Stimulated activated CD4-positive, alpha-beta T cell treated with anti-CD3 and anti-CD28 coated beads, Interleukin-4, amount 100 ng/mL, for 24 hours (primary cell): ENCODE data around the gene ADSS2.
"Not testable (repeated sequence)": the region's sequence is repeated elsewhere in the genome, so short reads cannot be mapped to it uniquely, and the experiment has no call there.

Source experiments
- DNase-seq: peaks from one replicate; pipeline ENCODE4 v3.0.0-alpha.2; 2020

The ADSS2 gene

DNA sequence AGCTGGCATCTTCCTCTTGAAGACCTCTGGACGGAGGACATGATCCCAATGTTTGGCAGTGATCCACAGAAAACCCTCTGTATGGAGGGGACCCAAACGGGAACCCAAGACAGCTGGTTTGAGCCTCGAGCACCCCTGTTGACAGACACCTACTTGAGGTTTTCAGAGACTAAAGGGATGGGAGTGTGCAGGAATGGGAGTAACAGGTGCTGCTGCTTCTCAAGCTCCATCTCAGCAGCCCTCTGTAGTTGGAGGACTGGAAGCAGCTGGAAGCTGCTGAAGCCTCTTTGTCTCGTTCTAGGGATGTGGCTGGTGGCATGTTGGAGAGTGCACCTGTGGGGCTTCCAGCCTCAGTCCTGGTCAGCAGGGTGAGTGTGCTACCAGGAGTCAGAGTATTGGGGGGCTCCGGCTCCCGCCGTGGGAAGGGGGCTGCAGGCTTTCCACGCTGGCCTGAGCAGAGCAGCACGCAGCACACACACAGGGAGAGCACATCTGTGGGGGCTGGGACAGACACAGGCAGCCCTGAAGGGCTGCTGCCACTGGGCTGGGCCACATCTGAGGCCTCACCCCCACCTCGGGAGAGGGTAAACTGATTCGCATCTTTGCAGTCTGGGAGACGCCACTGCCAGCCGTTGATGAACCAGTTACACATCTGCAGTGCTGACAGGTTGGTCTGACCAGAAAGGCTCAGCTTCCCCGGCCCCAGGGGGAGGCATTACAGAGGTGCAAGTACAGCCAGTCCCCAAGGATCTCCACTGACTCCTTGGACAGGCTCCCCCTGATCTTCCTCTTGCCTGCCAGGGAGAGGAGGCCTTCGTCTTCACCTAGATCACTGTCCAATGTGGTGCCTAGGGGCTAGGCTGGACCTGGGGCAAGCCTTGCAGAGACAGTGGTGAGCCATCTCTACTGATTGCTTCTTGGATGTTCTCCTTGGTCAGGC is 56.6 kb downstream of the ADSS2 start:
- no peak for DNase-seq

DNA sequence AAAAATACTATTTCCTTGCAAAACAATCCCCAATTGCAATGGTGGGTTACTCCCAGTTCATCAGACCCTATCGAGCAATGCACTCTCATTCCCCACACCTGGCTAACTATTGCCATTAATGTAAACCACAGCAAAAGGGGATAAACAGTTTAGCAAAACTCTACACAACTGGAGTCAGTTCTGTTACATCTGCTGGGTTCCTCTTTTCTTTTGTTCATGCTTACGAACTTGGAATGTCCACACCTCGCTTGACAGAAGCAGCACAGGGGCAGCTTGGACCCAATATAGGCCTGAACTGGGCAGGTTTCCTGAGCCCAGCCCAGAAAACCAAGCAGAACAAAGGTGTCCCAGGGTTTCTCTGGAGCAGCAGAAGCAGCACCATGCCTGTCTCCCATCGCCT is 57.4 kb downstream of the ADSS2 start:
- no peak for DNase-seq

DNA sequence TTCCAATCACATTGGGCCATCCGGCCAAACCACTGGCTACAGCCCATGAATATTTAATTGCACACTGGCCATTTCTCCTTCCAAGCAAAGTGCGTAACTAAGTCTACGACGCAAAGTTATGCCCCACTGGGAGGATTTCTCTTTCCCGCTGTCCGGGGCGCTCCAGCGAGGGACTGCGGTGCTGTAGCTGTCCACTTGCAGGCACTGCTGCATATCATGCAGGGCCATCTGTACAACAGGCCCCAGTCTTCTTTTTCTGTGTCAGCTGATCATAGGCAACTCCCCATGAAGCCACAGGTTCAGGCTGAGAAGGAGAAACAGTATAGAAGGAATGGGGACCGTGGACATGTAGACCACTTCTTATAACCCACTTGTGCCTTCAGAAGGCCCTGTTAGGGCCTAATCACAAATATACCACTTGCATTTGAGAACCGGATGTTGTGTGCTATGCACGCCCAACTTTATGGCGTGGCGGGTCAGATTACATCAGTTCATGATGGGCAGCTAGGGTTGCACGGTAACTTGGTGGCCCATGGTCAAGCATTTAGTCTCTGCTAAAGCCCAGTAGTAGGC is 58.0 kb downstream of the ADSS2 start:
- no peak for DNase-seq

DNA sequence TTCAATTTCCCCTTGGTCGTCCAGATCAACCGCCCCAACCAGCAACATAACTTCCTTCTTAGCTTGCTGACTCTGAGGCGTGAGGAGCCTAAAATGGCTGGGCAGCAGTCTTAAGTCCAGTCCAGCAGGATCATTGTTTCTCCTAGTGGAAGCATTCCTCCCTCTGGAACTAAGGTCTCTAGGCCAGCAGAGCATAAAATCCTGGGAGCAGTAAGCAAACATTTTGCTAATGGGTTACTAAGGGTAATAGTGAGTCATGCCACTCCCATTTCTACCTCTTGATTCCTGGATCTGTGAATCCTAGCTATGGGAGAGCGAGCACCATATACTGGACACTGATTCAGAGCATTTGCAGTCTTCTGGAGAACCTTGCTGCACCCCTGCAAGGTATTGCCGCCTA is 59.9 kb downstream of the ADSS2 start:
- DNase-seq = no peak

DNA sequence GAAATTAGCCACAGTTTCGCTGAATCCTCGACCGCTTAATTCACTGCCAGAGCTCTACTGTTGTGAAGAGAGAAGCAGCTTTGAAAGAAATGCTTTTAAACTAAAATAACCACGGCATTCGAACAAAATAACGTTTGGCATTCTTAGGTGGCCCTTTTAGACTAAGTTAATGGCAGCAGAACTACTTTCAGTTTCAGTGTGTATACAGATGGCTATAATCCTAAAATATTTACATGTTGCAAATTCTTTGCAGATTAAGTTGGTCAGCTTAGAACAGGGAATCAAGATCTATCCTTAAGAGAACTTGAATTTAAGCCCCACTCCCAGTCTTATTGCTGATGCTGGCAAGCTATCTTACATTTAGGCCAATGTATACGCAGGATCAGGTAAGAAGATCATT is 62.7 kb downstream of the ADSS2 start:
- no peak for DNase-seq

DNA sequence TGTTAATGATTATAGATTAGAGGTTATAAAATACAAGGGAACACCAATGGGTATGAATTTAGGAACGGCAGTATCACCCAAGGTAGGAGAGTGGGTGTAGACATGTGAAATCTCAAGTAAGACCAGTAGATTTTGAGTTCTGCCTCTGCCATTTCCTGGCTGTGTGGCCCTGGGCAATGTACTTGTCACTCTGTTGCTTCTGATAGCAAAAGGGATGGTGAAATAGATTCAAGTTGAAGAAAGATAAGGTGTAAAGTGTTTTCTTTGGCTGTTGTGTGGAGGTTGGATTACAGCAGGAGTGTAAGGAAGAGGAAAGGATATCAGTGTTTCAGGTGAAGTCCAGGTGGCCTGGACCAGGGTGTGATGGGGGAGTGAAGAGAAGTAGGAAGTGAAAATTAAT is 64.3 kb downstream of the ADSS2 start:
- no peak for DNase-seq

DNA sequence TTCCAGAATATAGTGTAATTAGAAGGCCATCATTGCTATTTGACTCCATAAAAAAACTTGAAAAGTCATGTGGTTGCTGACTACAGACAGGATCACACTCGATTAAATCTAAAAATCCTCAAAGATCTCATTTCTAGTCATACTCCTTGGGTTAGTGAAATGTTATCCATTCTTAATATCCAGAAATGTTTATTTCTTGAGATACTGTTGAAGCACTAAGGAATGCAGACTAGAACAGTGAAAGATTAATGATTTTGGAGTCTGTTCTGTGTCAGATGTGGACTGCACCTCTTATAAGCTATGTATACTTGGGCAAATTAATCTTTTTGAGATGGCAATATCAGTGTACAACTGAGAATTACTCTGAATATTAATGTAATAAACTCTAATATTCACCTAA is 65.1 kb downstream of the ADSS2 start:
- no peak for DNase-seq

DNA sequence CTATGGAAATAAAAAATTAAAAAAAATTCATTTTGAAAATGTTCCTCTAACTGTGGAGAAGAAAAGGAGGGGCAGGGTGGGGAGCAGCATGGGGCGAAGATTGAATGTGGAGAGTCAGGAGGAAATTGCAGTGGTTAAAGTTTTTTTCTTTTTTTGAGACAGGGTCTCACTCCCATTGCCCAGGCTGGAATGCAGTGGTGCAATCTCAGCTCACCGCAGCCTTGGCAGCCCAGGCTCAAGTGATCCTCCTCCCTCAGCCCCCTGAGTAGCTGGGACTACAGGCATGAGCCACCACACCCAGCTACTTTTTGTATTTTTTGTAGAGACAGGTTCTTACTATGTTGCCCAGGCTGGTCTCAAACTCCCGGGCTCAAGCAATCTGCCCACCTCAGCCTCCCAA is 67.6 kb downstream of the ADSS2 start:
- DNase-seq = no peak

DNA sequence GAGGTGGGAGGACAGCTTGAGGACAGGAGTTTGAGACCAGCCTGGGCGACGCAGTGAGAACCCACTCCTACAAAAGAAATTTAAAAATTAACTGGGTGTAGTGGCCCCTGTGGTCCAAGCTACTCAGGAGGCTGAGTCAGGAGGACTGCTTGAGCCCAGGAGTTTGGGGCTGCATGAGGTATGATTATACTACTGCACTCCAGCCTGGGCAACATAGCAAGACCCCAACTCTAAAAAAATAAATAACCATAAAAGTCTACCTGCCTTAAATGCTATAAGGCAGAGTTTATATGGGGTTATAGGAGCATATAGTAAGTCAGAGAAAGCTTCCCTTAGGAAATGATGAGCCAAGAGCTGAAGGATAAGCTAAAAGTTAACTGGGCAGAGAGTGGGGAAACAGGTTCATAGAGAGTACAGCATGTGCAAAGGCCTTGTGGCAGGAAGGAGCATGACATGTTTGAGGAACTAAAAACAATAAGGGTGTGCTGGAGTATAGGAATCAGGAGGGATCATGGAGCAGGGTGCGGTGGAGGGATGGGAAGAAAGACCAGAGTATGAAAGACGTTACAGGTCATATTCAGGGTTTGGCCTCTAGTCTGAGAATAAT is 68.3 kb downstream of the ADSS2 start:
- no peak for DNase-seq

DNA sequence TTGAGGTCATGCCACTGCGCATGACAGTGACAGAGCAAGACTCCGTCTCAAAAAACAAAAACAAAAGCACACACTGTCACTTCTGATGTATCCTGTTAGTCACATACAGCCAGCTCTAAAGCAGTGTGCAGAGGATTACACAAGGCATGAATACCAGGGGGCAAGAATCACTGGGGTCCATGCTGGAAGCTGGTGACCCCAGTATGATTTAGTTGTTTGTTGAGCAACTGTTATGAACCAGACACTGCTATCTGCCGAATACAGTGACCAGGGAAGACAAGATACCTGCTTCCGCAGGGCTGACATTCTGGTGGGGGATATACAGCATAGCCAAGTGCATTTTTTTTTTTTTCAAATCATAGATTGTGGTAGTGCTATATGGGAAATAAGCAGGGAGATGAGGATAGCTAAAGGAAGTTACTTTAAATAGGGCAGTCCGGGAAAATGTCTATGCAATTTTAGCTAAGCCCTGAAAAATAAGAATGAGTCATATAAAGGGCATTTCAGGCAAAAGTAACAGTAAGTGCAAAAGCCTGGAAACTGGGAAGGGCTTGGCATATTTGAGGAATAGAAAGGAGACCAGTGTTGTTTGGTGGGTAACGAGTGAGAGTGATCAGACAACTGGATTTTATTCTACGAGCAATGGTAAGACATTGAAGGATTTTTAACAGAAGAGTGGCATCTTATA is 69.7 kb downstream of the ADSS2 start:
- DNase-seq = no peak

DNA sequence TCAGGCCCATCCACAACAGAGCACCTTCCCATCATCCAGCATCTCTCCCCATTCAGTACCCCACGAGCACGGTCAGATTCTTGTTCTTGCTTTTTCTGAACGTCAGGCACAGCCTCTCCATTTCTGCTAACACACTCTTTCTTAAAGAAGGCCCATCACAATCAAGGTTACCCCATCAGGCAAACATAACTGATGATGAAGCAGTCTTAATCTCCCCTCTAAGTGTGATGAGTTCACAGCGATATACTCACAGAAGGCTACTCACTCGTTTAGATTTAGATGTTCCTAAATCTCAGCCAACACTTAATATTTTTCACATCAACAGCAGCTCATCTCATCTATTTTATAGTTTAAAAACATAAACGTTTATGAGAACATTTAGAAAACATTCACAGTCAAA is 75.6 kb downstream of the ADSS2 start:
- DNase-seq = no peak

DNA sequence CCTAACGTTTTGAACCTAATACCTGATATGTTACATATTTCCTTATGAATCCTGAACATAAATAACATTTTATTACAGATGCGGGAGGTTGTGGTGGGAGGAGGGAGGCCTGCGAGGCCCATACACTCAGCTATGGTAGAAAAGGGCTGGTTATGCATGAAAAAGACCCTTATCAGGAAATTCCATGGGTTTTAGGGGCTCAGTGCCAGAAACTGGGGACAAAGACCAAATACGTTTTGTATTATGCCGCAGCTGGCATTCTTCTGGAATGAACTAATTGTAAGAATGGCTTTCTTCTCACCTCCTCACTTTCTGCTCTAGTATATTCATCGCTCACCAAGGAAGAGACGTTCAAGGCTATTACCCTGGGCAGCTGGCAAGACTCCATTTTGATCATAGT is 76.7 kb downstream of the ADSS2 start:
- no peak for DNase-seq

DNA sequence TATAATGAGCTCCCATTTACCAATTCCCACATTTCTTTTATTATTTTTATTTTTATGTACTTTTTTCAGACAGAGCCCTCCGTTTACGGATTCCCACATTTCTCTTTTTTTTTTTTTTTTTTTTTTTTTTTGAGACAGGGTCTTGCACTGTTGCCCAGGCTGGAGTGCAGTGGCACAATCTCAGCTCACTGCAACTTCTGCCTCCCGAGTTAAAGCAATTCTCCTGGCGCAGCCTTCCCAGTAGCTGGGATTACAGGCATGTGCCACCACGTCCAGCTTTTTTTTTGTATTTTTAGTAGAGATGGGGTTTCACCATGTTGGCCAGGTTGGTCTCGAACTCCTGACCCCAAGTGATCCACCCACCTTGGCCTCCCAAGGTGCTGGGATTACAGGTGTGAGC is 77.2 kb downstream of the ADSS2 start:
- not testable (repeated sequence) for DNase-seq

DNA sequence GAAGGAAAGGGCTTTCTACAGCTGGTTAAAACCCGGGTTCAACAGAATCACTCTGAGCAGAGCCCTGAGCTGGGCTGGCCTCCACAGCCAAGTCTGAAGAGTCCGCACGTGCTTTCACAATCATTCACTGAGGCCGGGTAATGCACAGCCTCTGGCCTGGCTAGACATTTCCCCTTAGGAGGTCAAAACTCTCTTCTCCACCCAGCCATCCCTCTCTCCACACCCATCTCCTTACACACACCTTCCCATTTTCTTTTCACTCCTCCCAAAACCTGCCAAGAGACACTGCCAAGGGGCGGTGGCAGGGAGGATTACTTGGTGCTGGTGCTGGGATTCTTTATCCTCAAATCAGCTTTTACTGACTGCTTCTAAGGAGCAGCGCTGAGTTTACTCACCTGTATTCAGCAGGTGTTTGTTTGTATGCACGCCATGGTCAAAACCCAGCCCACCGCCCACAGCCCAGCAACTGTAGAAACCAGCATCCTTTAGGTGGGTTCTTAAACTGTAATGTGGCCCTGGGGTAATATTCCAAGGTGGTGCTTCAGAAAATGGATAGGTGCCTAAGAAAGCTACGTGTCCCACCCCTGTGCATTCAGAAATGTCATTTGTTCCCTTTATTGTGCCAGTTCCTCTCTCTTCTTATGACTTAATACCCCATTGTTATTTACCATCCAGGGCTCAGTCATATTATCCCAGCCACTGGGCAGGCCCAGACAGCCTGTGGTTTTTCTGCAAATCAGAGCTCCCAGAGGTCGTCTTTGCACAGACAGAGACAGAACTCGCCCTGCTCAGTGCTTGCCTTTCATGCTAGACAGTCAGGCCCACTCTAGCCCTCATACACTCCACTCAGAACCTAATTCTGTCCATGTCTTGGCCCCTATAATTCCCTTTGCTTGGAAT is 80.2 kb downstream of the ADSS2 start:
- DNase-seq = no peak

DNA sequence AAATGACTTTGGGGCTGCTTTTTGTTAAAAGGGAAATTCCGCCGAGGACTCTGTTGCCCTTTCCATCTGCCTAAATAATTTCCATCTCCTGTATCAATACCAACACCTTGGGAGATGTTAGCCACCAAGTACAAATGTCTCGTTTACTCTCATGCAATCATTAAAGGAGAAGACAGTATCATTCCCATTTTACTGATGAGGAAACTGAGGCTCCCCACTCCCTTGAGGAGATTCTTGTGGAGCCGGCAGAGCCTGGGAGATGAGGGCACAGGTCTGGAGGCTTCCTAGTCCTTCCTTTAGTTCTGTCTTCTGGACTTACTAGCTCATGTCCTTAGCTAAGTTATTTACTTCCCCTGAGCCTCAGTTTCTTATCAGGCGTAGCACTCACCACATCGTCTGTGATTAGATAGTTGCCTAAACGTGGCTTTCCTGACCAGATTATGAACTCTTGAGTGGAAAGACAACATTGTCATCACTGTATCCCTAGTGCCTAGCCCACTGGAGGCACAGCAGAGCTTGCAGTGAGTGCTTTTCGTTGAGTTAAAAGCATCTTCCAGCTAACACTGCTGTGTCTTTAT is 81.6 kb downstream of the ADSS2 start:
- DNase-seq = no peak

DNA sequence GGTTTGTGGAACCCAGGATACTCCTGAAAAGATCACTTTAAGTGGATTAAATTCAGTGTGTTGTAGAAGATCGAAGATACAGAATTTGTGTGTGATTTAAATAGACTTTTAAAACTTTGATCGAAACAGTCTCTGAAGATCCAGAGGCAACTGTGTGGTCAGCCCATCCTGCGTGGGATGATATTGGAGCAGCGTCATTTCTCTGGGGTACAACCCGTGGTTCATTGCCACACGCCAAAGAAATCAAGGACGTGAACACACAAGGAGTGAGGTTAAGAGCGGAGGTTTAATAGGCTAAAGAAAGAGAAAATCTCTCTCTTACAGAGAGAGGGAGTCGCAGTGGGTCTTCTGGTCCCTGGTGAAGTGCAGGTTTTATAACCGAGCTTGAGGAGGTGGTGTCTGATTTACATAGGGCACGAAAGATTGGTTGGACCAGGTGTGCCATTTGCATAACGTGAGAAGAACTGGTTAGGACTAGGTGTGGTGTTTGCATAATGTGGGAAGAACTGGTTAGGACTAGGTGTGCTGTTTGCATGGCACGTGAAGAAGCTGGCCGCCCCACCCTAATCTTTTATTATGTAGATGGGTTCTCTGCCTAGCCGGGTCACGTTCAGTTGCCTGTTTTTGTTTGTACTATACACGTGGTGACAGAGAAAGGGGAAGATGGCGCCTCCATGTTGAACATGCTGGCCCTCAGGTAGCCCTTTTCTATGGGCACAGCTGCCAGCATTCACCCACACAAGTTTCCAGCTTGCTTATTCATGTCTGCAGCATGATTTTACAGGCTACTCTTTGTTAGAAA is 82.3 kb downstream of the ADSS2 start:
- no peak for DNase-seq

DNA sequence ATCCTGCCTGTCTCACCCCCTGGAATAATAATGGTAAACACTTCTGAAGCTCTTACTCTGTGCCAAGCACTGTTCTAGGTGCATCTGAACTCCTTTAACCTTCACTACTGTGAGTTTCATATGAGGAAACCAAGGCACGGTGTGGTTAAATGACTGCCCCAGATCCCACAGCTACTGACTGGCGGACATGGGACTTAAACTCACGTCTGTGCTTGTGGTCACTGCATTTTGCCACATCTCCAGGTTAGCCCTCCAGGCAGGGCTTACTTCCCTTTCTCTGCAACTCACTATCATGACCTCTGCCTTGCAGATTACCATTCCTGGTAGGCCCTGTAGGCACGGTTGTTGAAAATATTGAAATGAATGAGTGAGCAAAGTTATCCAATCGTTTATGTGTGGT is 83.4 kb downstream of the ADSS2 start:
- no peak for DNase-seq

DNA sequence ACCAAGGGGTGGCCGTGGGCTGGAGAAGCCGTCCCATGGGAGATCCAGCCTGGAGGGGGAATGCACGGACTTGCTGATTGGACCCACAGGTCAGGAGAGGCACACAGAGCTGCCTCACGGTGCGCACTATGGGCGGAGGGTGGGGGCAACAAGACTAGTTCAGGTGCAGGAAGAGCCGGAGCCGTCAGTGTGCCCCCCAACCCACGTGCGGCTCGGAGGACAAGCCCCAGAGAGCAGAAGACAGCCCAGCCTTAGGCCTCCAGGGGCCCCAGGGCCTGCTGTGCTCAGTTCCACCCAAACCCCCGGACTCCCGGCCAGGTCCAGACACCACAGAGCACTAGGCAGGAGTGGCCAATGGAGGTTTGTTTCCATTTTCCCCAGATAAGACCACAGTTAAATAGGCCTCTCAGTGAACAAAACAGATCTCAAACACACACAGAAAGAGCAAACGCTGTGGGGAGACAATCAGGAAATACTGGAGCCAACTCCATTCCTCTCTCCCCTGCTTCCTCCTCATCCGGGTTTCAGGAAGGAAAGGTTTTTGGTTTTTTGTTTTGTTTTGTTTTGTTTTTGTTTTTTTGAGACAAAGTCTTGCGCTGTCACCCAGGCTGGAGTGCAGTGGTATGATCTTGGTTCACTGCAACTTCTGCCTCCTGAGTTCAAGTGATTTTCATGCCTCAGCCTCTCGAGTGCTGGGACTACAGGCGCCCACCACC is 84.2 kb downstream of the ADSS2 start:
- DNase-seq = no peak

DNA sequence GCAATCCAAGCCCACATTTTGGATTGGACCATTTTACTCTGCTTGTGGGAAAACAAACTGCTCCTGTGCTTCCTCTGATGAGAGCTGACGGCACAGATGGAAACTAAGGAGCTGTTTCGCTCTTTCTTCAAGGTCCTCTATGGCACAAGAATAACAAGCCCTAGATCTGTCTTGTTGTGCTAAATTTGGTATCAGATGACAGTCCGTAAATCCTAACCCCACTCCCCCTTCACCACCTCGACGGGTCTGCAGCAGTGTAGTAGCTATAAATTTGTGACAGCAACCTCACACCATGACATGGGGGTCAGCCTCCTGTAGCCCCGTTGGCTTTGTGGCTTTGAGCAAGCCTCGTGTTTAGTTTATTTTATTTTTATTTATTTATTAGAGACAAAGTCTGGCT is 85.9 kb downstream of the ADSS2 start:
- DNase-seq = no peak

DNA sequence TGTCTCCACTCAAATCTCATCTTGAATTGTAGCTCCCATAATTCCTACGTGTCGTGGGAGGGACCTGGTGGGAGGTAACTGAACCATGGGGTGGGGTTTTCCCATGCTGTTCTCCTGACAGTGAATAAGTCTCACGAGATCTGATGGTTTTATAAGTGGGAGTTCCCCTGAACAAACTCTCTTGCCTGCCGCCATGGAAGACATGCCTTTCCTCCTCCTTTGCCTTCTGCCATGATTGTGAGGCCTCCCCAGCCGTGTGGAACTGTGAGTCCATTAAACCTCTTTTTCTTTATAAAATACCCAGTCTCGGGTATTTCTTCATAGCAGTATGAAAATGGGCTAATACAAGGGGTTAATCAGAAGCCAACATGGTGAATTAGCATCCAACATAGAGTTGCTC is 86.4 kb downstream of the ADSS2 start:
- not testable (repeated sequence) for DNase-seq

DNA sequence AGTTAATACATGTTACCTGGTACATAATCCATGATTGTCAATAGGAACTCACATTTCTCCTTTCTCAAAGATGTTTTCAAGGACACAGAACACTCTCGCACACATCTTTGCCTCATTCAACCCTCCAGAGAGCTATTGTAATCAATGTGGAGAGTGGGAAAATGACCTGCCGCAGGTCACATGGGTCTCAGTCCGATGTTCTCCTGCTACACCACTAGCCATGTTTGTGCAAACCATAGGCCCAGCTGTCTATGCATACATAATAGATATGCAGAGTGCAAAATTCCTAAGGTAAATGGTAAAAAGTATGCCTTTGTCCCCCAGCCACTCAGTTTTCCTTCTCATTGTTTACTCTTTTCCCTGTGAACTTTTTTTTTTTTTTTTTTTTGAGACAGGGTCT is 89.2 kb downstream of the ADSS2 start:
- DNase-seq = no peak
